Panc1 (cell line): ENCODE data around the gene AJUBA. TPM values are rescaled to one million over a fixed set of nuclear protein-coding genes. Genes with fewer than 3 reads are reported as not detected.
A peak's percentile ranks its signal among the peaks of the same experiment; 100 is the strongest.

Source experiments
- ATAC-seq: fragments of 200-7000 bp; cut with Tn5 transposase; 2 replicates; pipeline ENCODE4 v1.9.1; 2020; ENCODE audit warnings: mild to moderate bottlenecking, moderate library complexity
- BruUV-seq: library from RNA; stranded (reverse); fragments of 400-500 nt; replicated peaks from 2 replicates; lab custom pipeline; 2021; lab: Mats Ljungman, UMichigan
- CTCF ChIA-PET: fragments of 300-600 bp; sonication (Branson Sonifier 250); formaldehyde crosslinking; loops from one replicate; lab custom pipeline; 2022; ENCODE audit warnings: antibody characterized with exemption; lab: Charles Lee
- POLR2A ChIA-PET: fragments of 300-600 bp; sonication (Branson Sonifier 250); formaldehyde crosslinking; loops from one replicate; lab custom pipeline; 2022; ENCODE audit warnings: antibody characterized with exemption; lab: Charles Lee
- DNase-seq: peaks from one replicate; pipeline ENCODE4 v3.0.0-alpha.2; 2010; ENCODE audit warnings: low read depth, low spot score
- H3K27ac ChIP-seq: 2 replicates; pipeline ENCODE4 v1.5.1; 2011; ENCODE audit warnings: mild to moderate bottlenecking, low read length, inconsistent platforms
- H3K27me3 ChIP-seq: fragments of 200-500 bp; sonication (Bioruptor generic); 2 replicates; pipeline ENCODE4 v1.6.0; 2014; ENCODE audit warnings: low read length, inconsistent platforms; ENCODE audit not compliant: control insufficient read depth, insufficient read depth
- H3K36me3 ChIP-seq: fragments of 200-500 bp; sonication (Bioruptor generic); 2 replicates; pipeline ENCODE4 v1.5.1; 2014; ENCODE audit warnings: inconsistent platforms, mild to moderate bottlenecking, low read length, moderate library complexity; ENCODE audit not compliant: control insufficient read depth, insufficient read depth
- H3K4me1 ChIP-seq: 2 replicates; pipeline ENCODE4 v1.5.1; 2011; ENCODE audit warnings: inconsistent platforms, mild to moderate bottlenecking, low read length, moderate library complexity; ENCODE audit not compliant: control insufficient read depth, insufficient read depth
- H3K4me3 ChIP-seq, 2 experiments: 2 replicates each; pipeline ENCODE4 v1.5.1; 2011 to 2012; ENCODE audit warnings: low read depth in 2 of 2, low read length in 2 of 2, mild to moderate bottlenecking in 2 of 2, inconsistent platforms in 1 of 2, moderate library complexity in 1 of 2
- H3K9me3 ChIP-seq: fragments of 200-500 bp; sonication (Bioruptor generic); 2 replicates; pipeline ENCODE4 v1.5.1; 2014; ENCODE audit warnings: low read depth, mild to moderate bottlenecking, inconsistent platforms, low read length, moderate library complexity; ENCODE audit not compliant: control insufficient read depth, insufficient read depth
- POLR2AphosphoS5 ChIP-seq: IDR thresholded peaks from 2 replicates; pipeline ENCODE4 v1.6.1; 2012; ENCODE audit warnings: mild to moderate bottlenecking, low read depth, low read length, moderate library complexity
- SIN3A ChIP-seq: IDR thresholded peaks from 2 replicates; pipeline ENCODE4 v1.6.1; 2012; ENCODE audit warnings: low read depth, mild to moderate bottlenecking, low read length, moderate library complexity, borderline replicate concordance; ENCODE audit not compliant: insufficient read depth
- TCF7L2 ChIP-seq: IDR thresholded peaks from 2 replicates; pipeline ENCODE4 v1.6.1; 2011; ENCODE audit warnings: mild to moderate bottlenecking, low read depth, low read length, inconsistent platforms
- in situ Hi-C: cut with HindIII; loops from 2 replicates; pipeline ENCODE4 v1.10.0; 2016; ENCODE audit warnings: low sequenced_read_pairs, low pct_unique_long_range_greater_than_20kb
- intact Hi-C: fragments of 100-400 bp; cut with micrococcal nuclease; formaldehyde crosslinking; loops from one replicate; pipeline ENCODE4 v1.10.0; 2022; ENCODE audit not compliant: unreplicated experiment
- total RNA-seq: library from RNA; stranded (reverse); gene quantifications from one replicate; pipeline ENCODE4 v1.2.1, GENCODE V29; 2021; ENCODE audit not compliant: unreplicated experiment
- TF ChIP-seq, protein P1 (sequence below), 2 experiments: IDR thresholded peaks; 2 replicates each; pipeline ENCODE4 v1.6.1; 2011 to 2012; ENCODE audit warnings: low read depth in 2 of 2, control low read depth in 1 of 2, low read length in 1 of 2, mild to moderate bottlenecking in 1 of 2, moderate library complexity in 1 of 2; ENCODE audit not compliant: insufficient read depth in 1 of 2
- TF ChIP-seq, protein P2 (sequence below): fragments of 450-650 bp; IDR thresholded peaks from 2 replicates; pipeline ENCODE4 v1.5.1; 2017; ENCODE audit warnings: mild to moderate bottlenecking

AJUBA gene
- total RNA-seq, 1 experiment from 2014 or later = 50.2 TPM

DNA sequence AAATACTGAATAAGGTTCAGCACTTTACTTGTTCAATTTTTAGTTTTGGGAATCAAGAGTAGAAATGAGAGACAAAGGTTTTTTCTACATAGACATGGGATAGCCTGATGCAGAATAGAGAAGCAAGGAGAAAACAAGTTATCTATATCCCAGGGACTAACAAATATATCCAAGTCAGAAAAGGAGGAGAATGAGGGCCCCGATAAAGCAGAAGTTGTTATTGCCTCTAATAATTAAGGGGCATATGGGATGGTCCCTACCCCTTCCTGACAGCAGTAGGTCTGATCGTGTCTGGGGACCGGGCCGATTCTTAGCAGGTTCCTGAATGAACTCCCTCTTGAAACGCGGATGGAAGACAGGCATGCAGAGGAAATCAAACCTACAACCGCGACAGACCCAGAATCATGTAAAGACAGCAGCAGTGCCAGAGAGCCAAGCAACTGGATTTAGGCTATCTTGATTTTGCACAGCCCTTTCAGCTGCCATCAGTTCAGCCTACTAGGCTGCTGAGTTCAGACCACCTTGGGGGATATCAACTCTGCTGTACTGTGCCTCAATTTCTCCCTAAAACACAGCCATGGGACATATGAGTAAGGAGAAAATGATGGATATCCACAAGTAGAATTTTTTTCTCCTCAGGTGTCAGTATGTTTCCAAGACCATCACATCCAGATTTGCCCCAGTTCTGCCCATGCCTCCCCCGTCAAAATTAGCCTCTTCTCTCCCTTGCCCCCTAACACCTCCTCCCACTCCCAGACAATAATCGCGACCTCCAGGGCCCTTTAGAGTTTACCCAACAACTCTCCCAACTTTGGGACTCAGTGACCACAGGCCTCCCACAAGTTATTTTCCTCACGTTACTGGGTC, 53.9 kb downstream of the AJUBA start:
- intact Hi-C loops = no loop called here
- peaks cover 10% of the 10 kb centered on the region for H3K36me3 ChIP-seq
- BruUV-seq = TSS peak; percentile 88
- DNase-seq (no peak), ATAC-seq (no peak)
- in situ Hi-C loops = no loop called here
- H3K27ac ChIP-seq = peak overlapping the region; percentile 87
- peak overlapping the region; percentile 86 to 95 for H3K4me3 ChIP-seq
- no peaks in the 10 kb centered on the region for H3K9me3 ChIP-seq
- peaks cover 9% of the 10 kb centered on the region for H3K4me1 ChIP-seq
- POLR2A ChIA-PET = interaction anchor here (1.2 kb wide), 1 partner anchor 28 kb away, joined by 4 read pairs; the partner anchor contains the start of gene HAUS4
- H3K27me3 ChIP-seq = no peaks in the 10 kb centered on the region
- CTCF ChIA-PET = interaction anchor here (0.6 to 1.1 kb wide), 3 partner anchors 13 to 118 kb away, joined by 4 to 5 read pairs (median 5); partner anchors contain the start of gene AJUBA
- TF ChIP-seq, protein P1, sequence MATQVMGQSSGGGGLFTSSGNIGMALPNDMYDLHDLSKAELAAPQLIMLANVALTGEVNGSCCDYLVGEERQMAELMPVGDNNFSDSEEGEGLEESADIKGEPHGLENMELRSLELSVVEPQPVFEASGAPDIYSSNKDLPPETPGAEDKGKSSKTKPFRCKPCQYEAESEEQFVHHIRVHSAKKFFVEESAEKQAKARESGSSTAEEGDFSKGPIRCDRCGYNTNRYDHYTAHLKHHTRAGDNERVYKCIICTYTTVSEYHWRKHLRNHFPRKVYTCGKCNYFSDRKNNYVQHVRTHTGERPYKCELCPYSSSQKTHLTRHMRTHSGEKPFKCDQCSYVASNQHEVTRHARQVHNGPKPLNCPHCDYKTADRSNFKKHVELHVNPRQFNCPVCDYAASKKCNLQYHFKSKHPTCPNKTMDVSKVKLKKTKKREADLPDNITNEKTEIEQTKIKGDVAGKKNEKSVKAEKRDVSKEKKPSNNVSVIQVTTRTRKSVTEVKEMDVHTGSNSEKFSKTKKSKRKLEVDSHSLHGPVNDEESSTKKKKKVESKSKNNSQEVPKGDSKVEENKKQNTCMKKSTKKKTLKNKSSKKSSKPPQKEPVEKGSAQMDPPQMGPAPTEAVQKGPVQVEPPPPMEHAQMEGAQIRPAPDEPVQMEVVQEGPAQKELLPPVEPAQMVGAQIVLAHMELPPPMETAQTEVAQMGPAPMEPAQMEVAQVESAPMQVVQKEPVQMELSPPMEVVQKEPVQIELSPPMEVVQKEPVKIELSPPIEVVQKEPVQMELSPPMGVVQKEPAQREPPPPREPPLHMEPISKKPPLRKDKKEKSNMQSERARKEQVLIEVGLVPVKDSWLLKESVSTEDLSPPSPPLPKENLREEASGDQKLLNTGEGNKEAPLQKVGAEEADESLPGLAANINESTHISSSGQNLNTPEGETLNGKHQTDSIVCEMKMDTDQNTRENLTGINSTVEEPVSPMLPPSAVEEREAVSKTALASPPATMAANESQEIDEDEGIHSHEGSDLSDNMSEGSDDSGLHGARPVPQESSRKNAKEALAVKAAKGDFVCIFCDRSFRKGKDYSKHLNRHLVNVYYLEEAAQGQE (IDR thresholded peaks at IDR 0.05; ENCODE audit: insufficient read depth in 1 of 2, low read depth in 2 of 2, low read length in 1 of 2) = no peak
- TF ChIP-seq POLR2AphosphoS5 (no peak), SIN3A (no peak), TCF7L2 (no peak)
- TF ChIP-seq, protein P2, sequence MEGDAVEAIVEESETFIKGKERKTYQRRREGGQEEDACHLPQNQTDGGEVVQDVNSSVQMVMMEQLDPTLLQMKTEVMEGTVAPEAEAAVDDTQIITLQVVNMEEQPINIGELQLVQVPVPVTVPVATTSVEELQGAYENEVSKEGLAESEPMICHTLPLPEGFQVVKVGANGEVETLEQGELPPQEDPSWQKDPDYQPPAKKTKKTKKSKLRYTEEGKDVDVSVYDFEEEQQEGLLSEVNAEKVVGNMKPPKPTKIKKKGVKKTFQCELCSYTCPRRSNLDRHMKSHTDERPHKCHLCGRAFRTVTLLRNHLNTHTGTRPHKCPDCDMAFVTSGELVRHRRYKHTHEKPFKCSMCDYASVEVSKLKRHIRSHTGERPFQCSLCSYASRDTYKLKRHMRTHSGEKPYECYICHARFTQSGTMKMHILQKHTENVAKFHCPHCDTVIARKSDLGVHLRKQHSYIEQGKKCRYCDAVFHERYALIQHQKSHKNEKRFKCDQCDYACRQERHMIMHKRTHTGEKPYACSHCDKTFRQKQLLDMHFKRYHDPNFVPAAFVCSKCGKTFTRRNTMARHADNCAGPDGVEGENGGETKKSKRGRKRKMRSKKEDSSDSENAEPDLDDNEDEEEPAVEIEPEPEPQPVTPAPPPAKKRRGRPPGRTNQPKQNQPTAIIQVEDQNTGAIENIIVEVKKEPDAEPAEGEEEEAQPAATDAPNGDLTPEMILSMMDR = no peak

DNA sequence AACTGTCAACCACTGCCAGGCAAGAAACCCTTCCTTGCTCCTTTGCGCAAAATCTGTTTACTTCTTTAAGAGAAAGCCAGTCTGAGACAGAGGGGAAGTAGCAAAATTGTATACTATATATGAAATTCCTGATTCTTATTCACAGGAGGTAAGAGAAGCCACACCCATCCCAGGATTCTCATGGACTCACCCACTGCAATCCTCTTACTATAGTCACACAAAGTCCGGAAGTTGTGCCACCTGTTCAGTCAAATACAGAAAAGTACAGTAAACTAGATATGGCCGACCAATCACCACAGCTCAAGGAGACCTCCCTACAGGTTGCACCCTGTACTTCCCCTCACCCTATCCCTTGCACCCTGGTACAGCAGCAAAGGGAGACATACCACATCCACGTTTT, 56.0 kb downstream of the AJUBA start:
- ATAC-seq (no peak), DNase-seq (no peak)
- in situ Hi-C loops (no loop called here), intact Hi-C loops (no loop called here)
- Histone ChIP-seq H3K27me3 (no peaks in the 10 kb centered on the region), H3K4me1 (peaks cover 9% of the 10 kb centered on the region), H3K27ac (no peak overlapping the region), H3K36me3 (peaks cover 10% of the 10 kb centered on the region), H3K9me3 (no peaks in the 10 kb centered on the region), H3K4me3 (no peak overlapping the region)
- TF ChIP-seq, protein P2 = no peak
- TF ChIP-seq, protein P1 (IDR thresholded peaks at IDR 0.05; ENCODE audit: insufficient read depth in 1 of 2, low read depth in 2 of 2, low read length in 1 of 2) = no peak
- TF ChIP-seq POLR2AphosphoS5 (no peak), SIN3A (no peak), TCF7L2 (no peak)
- CTCF ChIA-PET = no interaction called here
- no TSS peak for BruUV-seq
- POLR2A ChIA-PET = no interaction called here
